ENCODE measurements around the gene ACAN. TPM values are rescaled to one million over a fixed set of nuclear protein-coding genes. Genes with fewer than 3 reads are reported as not detected.

Gene ACAN
- polyA plus RNA-seq, 3 donors, result not detected

DNA sequence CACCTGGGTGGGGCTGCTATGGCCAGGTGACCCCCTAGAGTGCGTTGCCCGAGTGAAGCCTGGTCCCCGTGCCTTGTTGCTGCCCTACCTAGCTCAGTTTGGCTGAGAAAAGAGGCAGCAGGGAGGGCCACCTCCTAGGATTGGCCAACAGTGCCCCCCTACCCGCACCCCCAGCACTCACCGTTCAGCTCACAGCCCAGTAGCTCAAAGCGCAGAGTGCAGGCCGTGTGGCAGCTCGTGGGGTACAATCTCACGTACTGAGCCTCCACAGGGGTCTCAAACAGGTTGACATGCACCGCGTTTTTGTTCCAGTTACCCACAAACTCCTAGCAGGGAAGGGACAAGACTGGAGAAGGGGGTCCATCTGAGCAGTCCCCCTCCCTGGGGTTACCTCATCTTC is 102.3 kb downstream of the ACAN start:
- H3K9ac ChIP-seq (ENCODE audit: insufficient read depth, low read length, poor library complexity, severe bottlenecking), result no peak overlapping the region
- H4K20me1 ChIP-seq (ENCODE audit: insufficient read depth, low read length), result no peaks in the 10 kb centered on the region
- no peak overlapping the region for H3K4me3 Mint-ChIP-seq
- H3K27me3 ChIP-seq (ENCODE audit: control insufficient read depth in 2 of 2, insufficient read depth in 2 of 2, low read length in 2 of 2), result no peaks in the 10 kb centered on the region
- no peaks in the 10 kb centered on the region for H3K9me3 ChIP-seq (replicated peaks in 1 of 2; ENCODE audit: control insufficient read depth in 1 of 2, insufficient read depth in 1 of 2, low read length in 2 of 2)
- H3K9me3 Mint-ChIP-seq, result no peaks in the 10 kb centered on the region
- H3K4me1 Mint-ChIP-seq, result peaks cover 2% of the 10 kb centered on the region
- TF ChIP-seq, protein P1, sequence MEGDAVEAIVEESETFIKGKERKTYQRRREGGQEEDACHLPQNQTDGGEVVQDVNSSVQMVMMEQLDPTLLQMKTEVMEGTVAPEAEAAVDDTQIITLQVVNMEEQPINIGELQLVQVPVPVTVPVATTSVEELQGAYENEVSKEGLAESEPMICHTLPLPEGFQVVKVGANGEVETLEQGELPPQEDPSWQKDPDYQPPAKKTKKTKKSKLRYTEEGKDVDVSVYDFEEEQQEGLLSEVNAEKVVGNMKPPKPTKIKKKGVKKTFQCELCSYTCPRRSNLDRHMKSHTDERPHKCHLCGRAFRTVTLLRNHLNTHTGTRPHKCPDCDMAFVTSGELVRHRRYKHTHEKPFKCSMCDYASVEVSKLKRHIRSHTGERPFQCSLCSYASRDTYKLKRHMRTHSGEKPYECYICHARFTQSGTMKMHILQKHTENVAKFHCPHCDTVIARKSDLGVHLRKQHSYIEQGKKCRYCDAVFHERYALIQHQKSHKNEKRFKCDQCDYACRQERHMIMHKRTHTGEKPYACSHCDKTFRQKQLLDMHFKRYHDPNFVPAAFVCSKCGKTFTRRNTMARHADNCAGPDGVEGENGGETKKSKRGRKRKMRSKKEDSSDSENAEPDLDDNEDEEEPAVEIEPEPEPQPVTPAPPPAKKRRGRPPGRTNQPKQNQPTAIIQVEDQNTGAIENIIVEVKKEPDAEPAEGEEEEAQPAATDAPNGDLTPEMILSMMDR (IDR thresholded peaks at IDR 0.05), result no peak
- no peaks in the 10 kb centered on the region for H3K79me2 ChIP-seq (ENCODE audit: insufficient read depth, low read length)
- WGBS (ENCODE audit: insufficient coverage), result 88% methylated on average over 9 of the region's 11 CpGs
- no peaks in the 10 kb centered on the region for H3K36me3 ChIP-seq (replicated peaks in 1 of 2; ENCODE audit: control insufficient read depth in 1 of 2, insufficient read depth in 2 of 2, low read length in 2 of 2)
- intact Hi-C loops (cut with micrococcal nuclease), result loop anchor here (2.0 to 10.0 kb wide), 3 partner anchors 109 to 271 kb away; no protein-coding TSS in a partner anchor
- no peaks in the 10 kb centered on the region for H3K4me1 ChIP-seq (ENCODE audit: control insufficient read depth in 1 of 2, insufficient read depth in 2 of 2, low read length in 2 of 2)
- no peak for DNase-seq
- H3K4me3 ChIP-seq (replicated peaks in 1 of 3; ENCODE audit: low read depth in 2 of 3, low read length in 3 of 3), result no peak overlapping the region
- H3K27ac Mint-ChIP-seq, result no peak overlapping the region
- no peak overlapping the region for H2AFZ ChIP-seq (ENCODE audit: insufficient read depth, low read depth, low read length, poor library complexity, severe bottlenecking)
- H3K27me3 Mint-ChIP-seq (ENCODE audit: low read depth in 3 of 3), result peaks cover 0 to 2% (median 0%) of the 10 kb centered on the region in 3 donors
- no peaks in the 10 kb centered on the region for H3K36me3 Mint-ChIP-seq
- H3K4me2 ChIP-seq (replicated peaks; ENCODE audit: extremely low read depth, low read length, poor library complexity, severe bottlenecking), result no peak overlapping the region
- H3K27ac ChIP-seq (ENCODE audit: low read depth in 1 of 2, low read length in 2 of 2), result no peak overlapping the region

DNA sequence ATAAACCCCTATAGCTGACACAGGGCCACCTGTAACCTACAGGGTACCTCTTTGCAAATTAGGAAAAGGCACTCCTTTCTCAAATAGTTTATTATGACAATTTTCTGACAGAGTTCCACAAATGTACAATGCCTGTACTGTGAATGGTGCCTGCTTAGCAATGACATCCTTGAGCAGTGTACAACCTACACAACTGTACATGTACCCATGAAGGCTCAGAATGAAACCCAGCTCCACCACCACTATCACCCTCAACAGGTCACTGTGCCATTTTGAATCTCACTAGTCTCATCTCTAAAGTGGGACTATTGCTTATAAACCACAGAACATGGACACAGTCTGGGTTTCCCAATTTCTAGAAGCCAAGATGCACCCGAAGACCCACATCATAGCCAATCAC is 102.9 kb downstream of the ACAN start:
- Histone ChIP-seq H3K79me2 (ENCODE audit: insufficient read depth, low read length) (no peaks in the 10 kb centered on the region), H2AFZ (ENCODE audit: insufficient read depth, low read depth, low read length, poor library complexity, severe bottlenecking) (no peak overlapping the region), H3K36me3 (replicated peaks in 1 of 2; ENCODE audit: control insufficient read depth in 1 of 2, insufficient read depth in 2 of 2, low read length in 2 of 2) (no peaks in the 10 kb centered on the region), H3K9me3 (replicated peaks in 1 of 2; ENCODE audit: control insufficient read depth in 1 of 2, insufficient read depth in 1 of 2, low read length in 2 of 2) (no peaks in the 10 kb centered on the region), H3K4me2 (replicated peaks; ENCODE audit: extremely low read depth, low read length, poor library complexity, severe bottlenecking) (no peak overlapping the region), H3K27me3 (ENCODE audit: control insufficient read depth in 2 of 2, insufficient read depth in 2 of 2, low read length in 2 of 2) (no peaks in the 10 kb centered on the region), H3K4me3 (replicated peaks in 1 of 3; ENCODE audit: low read depth in 2 of 3, low read length in 3 of 3) (no peak overlapping the region), H3K27ac (ENCODE audit: low read depth in 1 of 2, low read length in 2 of 2) (no peak overlapping the region), H3K4me1 (ENCODE audit: control insufficient read depth in 1 of 2, insufficient read depth in 2 of 2, low read length in 2 of 2) (no peaks in the 10 kb centered on the region), H3K9ac (ENCODE audit: insufficient read depth, low read length, poor library complexity, severe bottlenecking) (no peak overlapping the region), H4K20me1 (ENCODE audit: insufficient read depth, low read length) (no peaks in the 10 kb centered on the region)
- H3K27ac Mint-ChIP-seq, result no peak overlapping the region
- no peak overlapping the region for H3K4me3 Mint-ChIP-seq
- TF ChIP-seq, protein P1 (IDR thresholded peaks at IDR 0.05), result no peak
- 83% methylated on average over 1 of the region's 1 CpG for WGBS (ENCODE audit: insufficient coverage)
- intact Hi-C loops (cut with micrococcal nuclease), result loop anchor here (10.0 kb wide), 2 partner anchors 109 to 269 kb away; no protein-coding TSS in a partner anchor
- H3K27me3 Mint-ChIP-seq (ENCODE audit: low read depth in 3 of 3), result peaks cover 0 to 1% (median under 1%) of the 10 kb centered on the region in 3 donors
- no peaks in the 10 kb centered on the region for H3K36me3 Mint-ChIP-seq
- no peak for DNase-seq
- no peaks in the 10 kb centered on the region for H3K9me3 Mint-ChIP-seq
- peaks cover 2% of the 10 kb centered on the region for H3K4me1 Mint-ChIP-seq

All from CD14-positive monocyte (primary cell).